Uterus (tissue), 4 donors: ENCODE results near the gene NISCH. TPM values are rescaled to one million over a fixed set of nuclear protein-coding genes. Genes with fewer than 3 reads are reported as not detected.

Source experiments
- DNase-seq, 2 donors: peaks; one replicate each; pipeline ENCODE4 v3.0.0-alpha.2; 2019 to 2020
- H3K27ac ChIP-seq, 2 donors: fragments of 200-600 bp; sonication (generic); 1 replicate in 1 of 2; 2 replicates in 1 of 2; pipeline ENCODE4 v1.5.1; 2016 to 2018
- H3K27me3 ChIP-seq, 2 donors: fragments of 200-600 bp; sonication (generic); one replicate each; pipeline ENCODE4 v1.5.1; 2018 to 2019; ENCODE audit warnings: control low read depth in 1 of 2
- H3K36me3 ChIP-seq, 2 donors: fragments of 200-600 bp; sonication (generic); one replicate each; pipeline ENCODE4 v1.5.1; 2019; ENCODE audit warnings: control low read depth in 1 of 2
- H3K4me1 ChIP-seq, 2 donors: fragments of 200-600 bp; sonication (generic); one replicate each; pipeline ENCODE4 v1.5.1; 2018 to 2019; ENCODE audit warnings: control low read depth in 1 of 2
- H3K4me3 ChIP-seq, 2 donors: fragments of 200-600 bp; sonication (generic); 1 replicate in 1 of 2; 2 replicates in 1 of 2; pipeline ENCODE4 v1.5.1; 2018 to 2019; ENCODE audit warnings: mild to moderate bottlenecking in 1 of 2
- H3K9me3 ChIP-seq, 2 donors: fragments of 200-600 bp; sonication (generic); one replicate each; pipeline ENCODE4 v1.5.1; 2019; ENCODE audit warnings: control low read depth in 1 of 2
- CTCF ChIP-seq, 4 experiments: fragments of 200-600 bp in 2 of 4; fragments of 450-650 bp in 2 of 4; sonication (generic) in 2 of 4; IDR thresholded peaks; one replicate each; pipeline ENCODE4 v1.5.1; 2016 to 2019; ENCODE audit warnings: antibody characterized with exemption in 4 of 4, mild to moderate bottlenecking in 2 of 4, moderate library complexity in 1 of 4
- POLR2A ChIP-seq, 2 donors: fragments of 450-650 bp; IDR thresholded peaks; one replicate each; pipeline ENCODE4 v1.6.1; 2016; ENCODE audit warnings: antibody characterized with exemption in 2 of 2, mild to moderate bottlenecking in 1 of 2, moderate library complexity in 1 of 2
- intact Hi-C: fragments of 100-400 bp; cut with DNase I; formaldehyde crosslinking; loops from one replicate; pipeline ENCODE4 v1.15.1; 2023; ENCODE audit warnings: low total_unique reads
- total RNA-seq, 4 donors: library from RNA; depleted of rRNA in 3 of 4; stranded (reverse); fragments of >200 nt in 3 of 4; gene quantifications; one replicate each; pipeline versions ENCODE4 v1.1.0 to v1.2.4, GENCODE V29; 2014 to 2023
- donor health status: DM: yes; HTN: yes; CAD: no.

NISCH gene
- total RNA-seq, 4 donors from 2014 or later = 50.0 to 157 (median 114) TPM

GRCh38 chr3:52513281-52513680 is 57.9 kb downstream of the NISCH start:
- no peak for TF ChIP-seq CTCF (IDR thresholded peaks at IDR 0.05)
- no peak for TF ChIP-seq POLR2A (IDR thresholded peaks at IDR 0.05)
- DNase-seq = no peak
- no peak overlapping the region for H3K27ac ChIP-seq
- no peaks in the 10 kb centered on the region for H3K9me3 ChIP-seq
- H3K36me3 ChIP-seq = no peaks in the 10 kb centered on the region
- no peaks in the 10 kb centered on the region for H3K4me1 ChIP-seq
- intact Hi-C loops = no loop called here
- no peak overlapping the region for H3K4me3 ChIP-seq
- H3K27me3 ChIP-seq = no peaks in the 10 kb centered on the region

GRCh38 chr3:52514576-52514975 is 59.2 kb downstream of the NISCH start:
- DNase-seq = no peak
- Histone ChIP-seq H3K4me1 (no peaks in the 10 kb centered on the region), H3K27ac (no peak overlapping the region), H3K4me3 (no peak overlapping the region), H3K27me3 (no peaks in the 10 kb centered on the region), H3K36me3 (no peaks in the 10 kb centered on the region), H3K9me3 (no peaks in the 10 kb centered on the region)
- intact Hi-C loops = no loop called here
- TF ChIP-seq CTCF (IDR thresholded peaks at IDR 0.05) = no peak
- TF ChIP-seq POLR2A (IDR thresholded peaks at IDR 0.05) = no peak

- H3K36me3 ChIP-seq = no peaks in the 10 kb centered on the region
- DNase-seq = no peak
- TF ChIP-seq CTCF (IDR thresholded peaks at IDR 0.05) (no peak), POLR2A (IDR thresholded peaks at IDR 0.05) (no peak)
- no peak overlapping the region for H3K4me3 ChIP-seq
- H3K9me3 ChIP-seq = no peaks in the 10 kb centered on the region
- H3K4me1 ChIP-seq = no peaks in the 10 kb centered on the region
- intact Hi-C loops = no loop called here
- H3K27me3 ChIP-seq = no peaks in the 10 kb centered on the region
- no peak overlapping the region for H3K27ac ChIP-seq
Observed at GRCh38 chr3:52515192-52515591, 59.8 kb downstream of the NISCH start.

GRCh38 chr3:52516509-52517195 is 61.2 kb downstream of the NISCH start:
- no peaks in the 10 kb centered on the region for H3K4me1 ChIP-seq
- H3K4me3 ChIP-seq = no peak overlapping the region
- no peak overlapping the region for H3K27ac ChIP-seq
- DNase-seq = no peak
- H3K36me3 ChIP-seq = no peaks in the 10 kb centered on the region
- H3K9me3 ChIP-seq = no peaks in the 10 kb centered on the region
- intact Hi-C loops = no loop called here
- H3K27me3 ChIP-seq = no peaks in the 10 kb centered on the region
- TF ChIP-seq POLR2A (IDR thresholded peaks at IDR 0.05) = no peak
- no peak for TF ChIP-seq CTCF (IDR thresholded peaks at IDR 0.05)

- no peaks in the 10 kb centered on the region for H3K9me3 ChIP-seq
- DNase-seq = no peak
- H3K27ac ChIP-seq = no peak overlapping the region
- H3K4me1 ChIP-seq = no peaks in the 10 kb centered on the region
- H3K36me3 ChIP-seq = no peaks in the 10 kb centered on the region
- intact Hi-C loops = no loop called here
- H3K27me3 ChIP-seq = no peaks in the 10 kb centered on the region
- TF ChIP-seq POLR2A (IDR thresholded peaks at IDR 0.05) (no peak), CTCF (IDR thresholded peaks at IDR 0.05) (no peak)
- peak overlapping the region in 1 of 2 donors; percentile 27 for H3K4me3 ChIP-seq
Observed at GRCh38 chr3:52517796-52518722, 62.7 kb downstream of the NISCH start.
